NCI-H128 (cell line): Measurements from ENCODE around the gene PSD2.

ENCODE experiments used
- DNase-seq: peaks from one replicate; lab custom pipeline; 2025; ENCODE audit not compliant: unreplicated experiment; lab: John Stamatoyannopoulos, UW

PSD2 gene

GRCh38 chr5:139795074-139796001 lies at the start of gene PSD2:
TSS of gene PSD2 (plus strand) at chr5:139795808. CDS start at chr5:139809441, 13,633 bp downstream.
- DNase-seq = no peak

DNA sequence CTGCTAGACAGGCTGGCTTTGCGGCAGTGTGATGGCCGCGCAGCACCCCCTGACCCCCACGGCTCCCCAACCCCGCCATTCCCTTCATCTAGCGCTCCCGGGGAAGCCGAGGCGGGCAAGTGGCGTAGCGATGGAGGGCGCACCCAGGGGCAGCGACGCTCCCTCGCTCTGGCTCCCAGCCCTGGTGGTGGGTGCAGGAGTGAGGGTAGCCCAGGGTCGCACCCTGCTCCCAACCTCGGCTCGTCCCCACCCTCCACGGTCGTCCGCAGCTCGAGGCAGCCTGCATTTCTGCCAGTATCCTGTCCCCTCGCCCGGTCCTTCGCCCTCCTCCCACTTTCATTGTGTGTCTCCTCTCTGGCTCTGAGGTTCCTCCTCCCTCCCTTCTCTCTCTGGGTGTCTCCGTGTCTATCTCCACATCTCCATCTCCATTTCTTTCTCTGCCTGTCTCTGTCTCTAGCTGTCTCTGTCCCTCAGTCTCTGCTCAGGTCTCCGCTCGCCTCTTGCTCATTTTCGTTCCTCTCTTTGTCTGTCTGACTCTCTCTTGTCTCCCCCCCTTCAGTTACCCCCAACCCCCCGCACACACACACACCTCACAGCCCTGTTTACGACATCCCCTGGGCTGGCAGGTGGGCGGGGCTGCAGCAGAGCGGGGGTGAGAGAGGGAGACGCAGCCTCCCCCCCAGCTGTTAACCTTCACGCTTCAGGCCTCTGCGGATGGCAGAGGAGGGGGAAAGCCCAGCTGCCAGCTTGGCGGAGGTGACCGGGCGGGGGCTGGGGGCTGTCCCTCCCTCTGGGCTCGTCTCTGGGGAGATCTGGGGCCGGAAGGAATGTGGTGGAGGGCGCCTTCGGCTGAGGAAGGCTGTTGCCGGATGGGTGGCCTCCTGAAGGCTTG lies 48.7 kb upstream of the PSD2 start:
- no peak for DNase-seq

DNA sequence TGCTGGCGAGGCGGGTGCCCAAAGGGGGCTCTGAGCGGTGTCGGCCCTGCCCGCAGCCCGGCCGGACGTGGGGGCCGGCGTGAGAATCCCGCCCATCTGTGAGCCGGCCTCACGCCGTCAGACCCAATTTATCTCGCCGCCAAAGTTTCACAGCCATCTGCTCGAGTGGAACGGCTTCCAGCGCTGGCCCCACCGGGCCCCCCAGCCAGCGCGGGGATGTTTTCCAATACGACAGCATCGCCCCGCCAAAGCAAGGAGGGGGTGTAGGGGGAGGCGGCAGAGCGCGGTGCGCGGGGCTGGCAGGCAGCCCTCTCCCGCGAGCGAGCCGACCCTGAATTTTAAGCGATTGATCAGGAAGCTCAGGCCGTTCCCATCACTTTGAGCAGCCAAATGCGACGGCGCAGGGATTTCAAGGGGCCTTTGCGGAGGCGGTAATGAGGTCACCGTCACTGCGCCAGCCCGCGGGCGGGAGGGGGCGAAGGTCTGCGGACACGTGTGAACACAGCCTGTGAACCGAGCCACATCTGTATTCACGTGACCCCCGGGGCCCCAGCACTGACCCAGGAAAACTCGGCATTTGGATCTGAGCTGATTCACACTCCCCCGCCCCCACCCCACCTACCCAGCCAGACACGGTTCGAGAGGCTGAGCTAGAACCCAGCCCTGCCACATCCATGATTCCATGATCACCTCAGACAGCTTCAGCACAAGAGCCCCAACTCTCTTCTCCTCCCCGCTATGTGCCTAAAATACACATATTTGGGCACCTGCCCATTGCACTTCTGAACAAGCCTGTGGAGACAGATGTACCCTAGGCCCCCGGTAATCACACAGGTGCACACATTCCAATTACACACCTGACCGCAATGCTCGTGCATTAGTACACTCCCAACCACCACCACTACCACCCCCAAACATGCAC lies 47.8 kb upstream of the PSD2 start:
- DNase-seq = no peak

- no peak for DNase-seq
Measured at GRCh38 chr5:139748505-139748826, 47.1 kb upstream of the PSD2 start.

GRCh38 chr5:139749242-139749641 lies 46.4 kb upstream of the PSD2 start:
- DNase-seq = no peak

- no peak for DNase-seq
Measured at GRCh38 chr5:139751236-139751635, 44.4 kb upstream of the PSD2 start.

- no peak for DNase-seq
Measured at GRCh38 chr5:139752506-139753473, 42.8 kb upstream of the PSD2 start.

DNA sequence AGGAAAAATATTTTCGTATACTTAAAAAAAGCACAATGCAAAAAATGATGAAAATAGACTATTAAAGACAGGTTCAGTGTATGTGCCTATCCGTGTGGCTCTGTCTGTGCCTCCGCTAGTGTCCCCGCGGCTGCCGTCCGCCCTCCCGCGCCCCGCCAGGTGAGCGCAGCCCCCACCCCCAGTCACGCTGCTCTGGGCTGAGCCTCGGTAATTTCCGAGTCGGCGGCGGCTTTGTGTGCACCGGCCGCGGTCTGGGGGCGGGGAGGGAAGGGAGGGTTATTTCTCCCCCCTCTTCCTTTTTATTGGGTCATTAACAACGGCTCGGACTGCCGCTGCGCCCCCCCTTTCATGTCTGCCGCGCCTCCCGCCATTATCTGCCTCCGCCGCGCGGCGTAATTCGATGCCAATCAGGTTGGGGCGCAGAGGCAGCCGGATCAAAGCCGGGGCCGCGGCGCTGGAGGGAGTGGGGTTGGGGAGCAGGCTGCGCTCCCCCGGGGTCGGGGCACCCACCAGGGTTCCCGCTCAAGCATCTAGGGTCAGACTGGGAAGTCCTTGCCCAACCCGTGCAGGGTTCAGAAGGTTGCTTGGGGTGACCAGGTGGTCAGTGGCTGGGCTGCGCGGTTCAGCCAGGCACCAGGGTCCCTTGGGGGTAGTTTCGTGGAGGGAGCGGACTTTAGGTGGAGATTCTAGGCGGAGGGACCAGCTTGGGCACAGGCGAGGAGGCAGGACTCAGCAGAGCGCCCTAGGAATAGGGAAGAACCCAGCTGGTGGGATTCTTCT lies 39.5 kb upstream of the PSD2 start:
- peak; percentile 19 for DNase-seq

DNA sequence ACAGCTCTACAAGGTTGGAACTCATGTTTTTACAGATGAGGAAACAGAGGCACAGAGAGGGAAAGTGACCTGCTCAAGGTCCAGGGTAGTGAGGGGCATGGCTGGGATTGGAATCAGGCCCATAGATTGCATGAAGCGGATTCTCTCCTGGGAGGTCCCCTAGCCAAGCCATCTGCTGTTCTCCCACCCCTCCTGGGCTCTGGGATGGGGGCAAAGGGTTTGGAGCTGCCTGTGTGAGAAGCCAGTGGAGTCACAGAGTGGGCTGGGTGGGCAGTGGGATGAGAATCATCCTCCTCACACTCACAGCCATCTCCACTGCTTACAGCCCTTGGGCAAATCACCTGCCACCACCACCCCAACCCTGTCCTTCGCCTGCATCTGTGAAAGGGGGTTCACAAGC lies 38.6 kb upstream of the PSD2 start:
- no peak for DNase-seq

DNA sequence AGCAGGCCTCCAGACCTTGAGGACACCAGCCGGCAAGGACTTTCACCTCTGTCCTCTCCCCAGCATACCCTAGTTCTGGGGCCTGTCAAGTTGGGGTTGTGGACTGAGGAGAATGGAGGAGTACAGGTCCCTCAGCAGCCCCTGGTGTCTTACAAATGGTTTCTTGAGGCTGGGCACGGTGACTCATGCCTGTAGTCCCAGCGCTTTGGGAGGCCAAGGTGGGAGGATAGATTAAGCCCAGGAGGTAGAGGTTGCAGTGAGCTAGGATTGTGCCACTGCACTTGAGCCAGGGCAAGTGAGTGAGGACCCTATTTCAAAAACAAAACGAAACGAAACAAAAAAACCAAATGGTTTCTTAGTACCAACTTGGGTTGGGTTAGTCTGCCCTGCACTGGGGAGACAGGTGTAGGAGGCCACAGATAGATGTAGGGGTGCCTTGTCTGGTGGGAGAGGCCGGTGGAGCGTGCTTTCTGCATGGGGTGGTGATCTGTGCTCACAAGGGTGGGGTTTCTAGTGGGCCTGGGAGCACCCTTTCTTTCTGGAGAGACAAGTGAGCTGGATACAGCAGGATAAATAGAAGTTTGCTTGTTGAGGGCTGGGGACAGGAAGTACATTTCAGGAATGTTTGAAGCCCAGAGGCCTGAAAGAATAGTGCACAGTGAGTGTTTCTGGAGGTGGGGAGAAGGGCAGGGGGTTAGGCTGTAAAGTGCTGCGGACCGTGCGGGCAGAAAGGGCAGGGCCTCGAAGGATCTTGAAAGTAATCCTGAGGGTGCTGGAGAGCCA lies 37.7 kb upstream of the PSD2 start:
- DNase-seq = no peak

DNA sequence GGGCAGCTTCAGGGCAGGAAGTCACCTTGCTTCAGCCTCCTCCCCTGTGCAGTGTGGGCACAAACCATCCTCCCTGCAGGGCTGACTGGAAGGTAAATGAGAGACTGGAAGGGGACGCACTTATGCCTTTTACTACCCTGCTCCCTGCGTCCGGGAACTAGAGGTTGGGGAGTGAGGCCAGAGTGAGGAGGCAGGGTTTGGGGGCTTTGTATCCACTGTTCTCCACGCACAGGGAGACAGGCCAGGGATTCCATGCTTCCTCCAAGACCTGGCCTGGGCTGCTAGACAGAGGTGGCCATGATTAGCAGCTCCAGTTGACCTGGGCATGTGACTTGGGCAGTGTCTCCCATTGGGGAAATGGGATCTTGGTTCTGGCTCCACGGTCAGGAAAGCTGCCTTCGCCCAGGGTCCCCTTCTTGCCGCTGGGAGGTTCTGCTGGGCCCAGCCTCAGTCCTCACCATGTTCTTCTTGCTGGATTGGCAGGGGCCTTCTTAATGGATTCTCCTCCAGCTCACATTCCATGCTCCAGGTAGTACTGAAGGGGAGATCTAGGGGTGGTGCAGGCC lies 37.0 kb upstream of the PSD2 start:
- no peak for DNase-seq

DNA sequence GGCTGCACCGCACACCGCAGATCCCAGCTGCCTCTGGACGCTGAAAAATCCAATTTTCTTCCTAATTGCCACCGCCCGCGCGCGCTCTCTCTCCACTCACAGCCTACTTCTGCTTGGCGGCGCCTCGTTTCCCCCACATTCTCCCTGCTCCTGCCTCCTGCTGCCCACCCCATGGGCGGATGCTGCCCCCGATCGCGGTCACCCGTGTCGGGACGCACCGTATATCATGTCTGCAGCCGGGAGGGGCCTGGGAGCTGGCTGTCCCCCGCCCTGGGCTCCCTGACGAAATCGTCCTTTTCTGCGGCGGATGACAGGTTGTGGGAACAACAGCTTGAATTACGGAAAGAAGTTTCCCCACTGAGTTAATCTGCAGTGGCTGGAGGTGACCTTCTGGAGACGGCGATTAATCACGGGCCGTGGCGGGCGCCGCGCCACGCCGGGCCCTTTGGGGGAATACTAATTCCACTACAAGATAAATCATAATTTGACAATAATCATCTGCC lies 36.3 kb upstream of the PSD2 start:
- no peak for DNase-seq

DNA sequence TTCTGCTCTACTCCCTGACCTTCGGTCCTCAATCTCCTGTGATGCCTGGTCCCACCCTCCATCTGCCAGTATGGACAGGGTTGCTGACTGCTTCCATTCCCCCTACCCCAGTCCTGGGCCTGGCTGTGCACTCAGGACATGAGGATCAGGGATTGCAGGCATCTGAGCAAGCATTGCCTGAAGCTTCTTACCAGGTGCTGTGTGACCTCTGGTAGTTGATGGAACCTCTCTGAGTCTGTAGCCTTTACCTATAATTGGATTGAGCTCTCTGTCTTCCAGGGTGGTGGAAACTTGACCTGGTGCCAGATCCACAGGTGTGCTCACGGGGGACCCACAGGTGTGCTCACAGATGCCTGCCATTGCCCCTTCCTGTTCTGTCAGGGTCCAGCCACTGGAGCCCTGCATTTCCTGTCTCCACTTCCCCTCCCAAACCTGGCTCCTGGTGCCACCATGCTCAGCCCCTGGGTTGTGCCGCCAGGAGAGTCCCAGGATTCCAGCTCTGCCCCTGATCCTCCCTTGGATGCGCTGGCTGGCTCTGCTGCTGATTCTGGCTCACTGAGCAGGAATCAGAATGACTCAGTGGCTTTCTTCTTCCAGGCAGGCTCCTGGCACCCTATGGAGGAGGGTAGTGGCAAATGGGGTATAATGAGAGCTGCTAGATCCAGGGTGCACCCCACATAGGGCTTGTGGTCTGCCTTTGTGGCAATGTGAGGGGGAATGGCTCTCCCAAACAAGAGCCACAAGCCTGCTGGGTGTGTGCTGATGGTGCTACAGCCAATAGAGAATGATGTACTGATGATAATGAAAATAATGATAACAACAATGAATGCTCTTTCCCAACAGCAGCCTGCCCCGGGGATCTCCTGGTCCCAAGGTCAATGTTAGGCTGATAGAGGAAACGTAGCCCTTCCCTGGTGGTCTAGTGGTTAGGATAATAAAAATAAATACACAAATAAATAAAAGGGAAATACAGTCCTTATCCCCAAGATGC lies 35.2 kb upstream of the PSD2 start:
- no peak for DNase-seq

GRCh38 chr5:139761057-139761450 lies 34.6 kb upstream of the PSD2 start:
- DNase-seq = no peak

DNA sequence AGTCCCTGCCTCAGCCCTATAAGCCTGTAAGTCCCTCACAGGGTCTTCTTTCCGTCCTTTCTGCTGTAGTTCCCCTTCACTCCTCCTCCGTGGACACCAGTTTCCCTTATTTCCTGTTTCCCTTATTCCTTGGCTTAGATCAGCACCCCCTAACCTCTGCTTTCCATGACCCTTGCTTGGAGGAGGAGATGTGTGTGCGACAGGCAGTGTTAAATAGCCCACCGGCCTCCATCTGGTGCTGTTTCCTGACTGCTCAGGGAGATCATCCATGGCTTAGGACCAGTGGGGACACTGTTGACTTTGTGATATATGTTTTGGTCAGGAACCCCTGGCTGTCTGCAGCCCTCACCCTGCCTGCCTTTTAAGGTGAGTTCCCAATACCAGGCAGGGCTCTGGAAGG lies 34.1 kb upstream of the PSD2 start:
- DNase-seq = no peak

- no peak for DNase-seq
Measured at GRCh38 chr5:139762615-139763170, 32.9 kb upstream of the PSD2 start.
